ENCODE data around the gene DOCK1. TPM values are rescaled to one million over a fixed set of nuclear protein-coding genes. Genes with fewer than 3 reads are reported as not detected.

The DOCK1 gene
- total RNA-seq, 1 experiment from 2014 or later, result 44.5 TPM

- H3K4me3 ChIP-seq (ENCODE audit: insufficient read depth, low read depth, low read length), result no peak overlapping the region
- no peaks in the 10 kb centered on the region; the same call in 1 of the 2 replicates for H3K36me3 ChIP-seq (replicated peaks; ENCODE audit: control insufficient read depth, insufficient read depth, low read length)
- H3K27me3 ChIP-seq (ENCODE audit: control insufficient read depth, insufficient read depth, low read length), result no peaks in the 10 kb centered on the region
- no peak for DNase-seq
Observed at GRCh38 chr10:127407551-127407950, 502.3 kb downstream of the DOCK1 start.

- Histone ChIP-seq H3K36me3 (replicated peaks; ENCODE audit: control insufficient read depth, insufficient read depth, low read length) (no peaks in the 10 kb centered on the region; the same call in 1 of the 2 replicates), H3K27me3 (ENCODE audit: control insufficient read depth, insufficient read depth, low read length) (no peaks in the 10 kb centered on the region), H3K4me3 (ENCODE audit: insufficient read depth, low read depth, low read length) (no peak overlapping the region)
- DNase-seq, result no peak
Observed at GRCh38 chr10:127408112-127408710, 503.0 kb downstream of the DOCK1 start.

GRCh38 chr10:127408733-127409132, 503.5 kb downstream of the DOCK1 start:
- DNase-seq, result no peak
- H3K4me3 ChIP-seq (ENCODE audit: insufficient read depth, low read depth, low read length), result no peak overlapping the region
- H3K27me3 ChIP-seq (ENCODE audit: control insufficient read depth, insufficient read depth, low read length), result no peaks in the 10 kb centered on the region
- H3K36me3 ChIP-seq (replicated peaks; ENCODE audit: control insufficient read depth, insufficient read depth, low read length), result no peaks in the 10 kb centered on the region; the same call in 1 of the 2 replicates

GRCh38 chr10:127410030-127410429, 504.8 kb downstream of the DOCK1 start:
- Histone ChIP-seq H3K36me3 (replicated peaks; ENCODE audit: control insufficient read depth, insufficient read depth, low read length) (no peaks in the 10 kb centered on the region; the same call in 1 of the 2 replicates), H3K4me3 (ENCODE audit: insufficient read depth, low read depth, low read length) (no peak overlapping the region), H3K27me3 (ENCODE audit: control insufficient read depth, insufficient read depth, low read length) (no peaks in the 10 kb centered on the region)
- DNase-seq, result no peak

- no peaks in the 10 kb centered on the region for H3K27me3 ChIP-seq (ENCODE audit: control insufficient read depth, insufficient read depth, low read length)
- no peak overlapping the region for H3K4me3 ChIP-seq (ENCODE audit: insufficient read depth, low read depth, low read length)
- no peak for DNase-seq
- no peaks in the 10 kb centered on the region; the same call in 1 of the 2 replicates for H3K36me3 ChIP-seq (replicated peaks; ENCODE audit: control insufficient read depth, insufficient read depth, low read length)
Observed at GRCh38 chr10:127411062-127411461, 505.8 kb downstream of the DOCK1 start.

GRCh38 chr10:127413326-127413725, 508.1 kb downstream of the DOCK1 start:
- DNase-seq, result no peak
- H3K4me3 ChIP-seq (ENCODE audit: insufficient read depth, low read depth, low read length), result no peak overlapping the region
- H3K27me3 ChIP-seq (ENCODE audit: control insufficient read depth, insufficient read depth, low read length), result no peaks in the 10 kb centered on the region
- H3K36me3 ChIP-seq (replicated peaks; ENCODE audit: control insufficient read depth, insufficient read depth, low read length), result no peaks in the 10 kb centered on the region; the same call in 1 of the 2 replicates

- H3K36me3 ChIP-seq (replicated peaks; ENCODE audit: control insufficient read depth, insufficient read depth, low read length), result no peaks in the 10 kb centered on the region; the same call in 1 of the 2 replicates
- H3K27me3 ChIP-seq (ENCODE audit: control insufficient read depth, insufficient read depth, low read length), result no peaks in the 10 kb centered on the region
- DNase-seq, result no peak
- H3K4me3 ChIP-seq (ENCODE audit: insufficient read depth, low read depth, low read length), result no peak overlapping the region
Observed at GRCh38 chr10:127414024-127414423, 508.8 kb downstream of the DOCK1 start.

GRCh38 chr10:127415116-127415515, 509.9 kb downstream of the DOCK1 start:
- no peak for DNase-seq
- Histone ChIP-seq H3K27me3 (ENCODE audit: control insufficient read depth, insufficient read depth, low read length) (no peaks in the 10 kb centered on the region), H3K36me3 (replicated peaks; ENCODE audit: control insufficient read depth, insufficient read depth, low read length) (peaks cover 1% of the 10 kb centered on the region; the same call in 1 of the 2 replicates), H3K4me3 (ENCODE audit: insufficient read depth, low read depth, low read length) (no peak overlapping the region)

GRCh38 chr10:127415901-127416581, 510.8 kb downstream of the DOCK1 start:
- DNase-seq, result no peak
- Histone ChIP-seq H3K27me3 (ENCODE audit: control insufficient read depth, insufficient read depth, low read length) (no peaks in the 10 kb centered on the region), H3K36me3 (replicated peaks; ENCODE audit: control insufficient read depth, insufficient read depth, low read length) (peaks cover 1% of the 10 kb centered on the region; the same call in 1 of the 2 replicates), H3K4me3 (ENCODE audit: insufficient read depth, low read depth, low read length) (no peak overlapping the region)

- DNase-seq, result no peak
- H3K4me3 ChIP-seq (ENCODE audit: insufficient read depth, low read depth, low read length), result no peak overlapping the region
- H3K36me3 ChIP-seq (replicated peaks; ENCODE audit: control insufficient read depth, insufficient read depth, low read length), result peaks cover 1% of the 10 kb centered on the region; the same call in 1 of the 2 replicates
- no peaks in the 10 kb centered on the region for H3K27me3 ChIP-seq (ENCODE audit: control insufficient read depth, insufficient read depth, low read length)
Observed at GRCh38 chr10:127417031-127417430, 511.8 kb downstream of the DOCK1 start.

GRCh38 chr10:127417686-127418401, 512.6 kb downstream of the DOCK1 start:
- Histone ChIP-seq H3K36me3 (replicated peaks; ENCODE audit: control insufficient read depth, insufficient read depth, low read length) (peaks cover 1% of the 10 kb centered on the region; the same call in 1 of the 2 replicates), H3K27me3 (ENCODE audit: control insufficient read depth, insufficient read depth, low read length) (no peaks in the 10 kb centered on the region), H3K4me3 (ENCODE audit: insufficient read depth, low read depth, low read length) (no peak overlapping the region)
- no peak for DNase-seq

- peaks cover 1% of the 10 kb centered on the region; the same call in 1 of the 2 replicates for H3K36me3 ChIP-seq (replicated peaks; ENCODE audit: control insufficient read depth, insufficient read depth, low read length)
- no peak overlapping the region for H3K4me3 ChIP-seq (ENCODE audit: insufficient read depth, low read depth, low read length)
- DNase-seq, result no peak
- no peaks in the 10 kb centered on the region for H3K27me3 ChIP-seq (ENCODE audit: control insufficient read depth, insufficient read depth, low read length)
Observed at GRCh38 chr10:127418536-127419168, 513.4 kb downstream of the DOCK1 start.

GRCh38 chr10:127420138-127420684, 515.0 kb downstream of the DOCK1 start:
- no peak overlapping the region for H3K4me3 ChIP-seq (ENCODE audit: insufficient read depth, low read depth, low read length)
- no peaks in the 10 kb centered on the region for H3K27me3 ChIP-seq (ENCODE audit: control insufficient read depth, insufficient read depth, low read length)
- no peak for DNase-seq
- H3K36me3 ChIP-seq (replicated peaks; ENCODE audit: control insufficient read depth, insufficient read depth, low read length), result peaks cover 1% of the 10 kb centered on the region; the same call in 1 of the 2 replicates

GRCh38 chr10:127423218-127423915, 518.1 kb downstream of the DOCK1 start:
- H3K36me3 ChIP-seq (replicated peaks; ENCODE audit: control insufficient read depth, insufficient read depth, low read length), result peaks cover 3% of the 10 kb centered on the region
- H3K27me3 ChIP-seq (ENCODE audit: control insufficient read depth, insufficient read depth, low read length), result no peaks in the 10 kb centered on the region
- DNase-seq, result no peak
- H3K4me3 ChIP-seq (ENCODE audit: insufficient read depth, low read depth, low read length), result no peak overlapping the region

Data from H7 (cell line).